Measurements from ENCODE around the gene NET1.

DNA sequence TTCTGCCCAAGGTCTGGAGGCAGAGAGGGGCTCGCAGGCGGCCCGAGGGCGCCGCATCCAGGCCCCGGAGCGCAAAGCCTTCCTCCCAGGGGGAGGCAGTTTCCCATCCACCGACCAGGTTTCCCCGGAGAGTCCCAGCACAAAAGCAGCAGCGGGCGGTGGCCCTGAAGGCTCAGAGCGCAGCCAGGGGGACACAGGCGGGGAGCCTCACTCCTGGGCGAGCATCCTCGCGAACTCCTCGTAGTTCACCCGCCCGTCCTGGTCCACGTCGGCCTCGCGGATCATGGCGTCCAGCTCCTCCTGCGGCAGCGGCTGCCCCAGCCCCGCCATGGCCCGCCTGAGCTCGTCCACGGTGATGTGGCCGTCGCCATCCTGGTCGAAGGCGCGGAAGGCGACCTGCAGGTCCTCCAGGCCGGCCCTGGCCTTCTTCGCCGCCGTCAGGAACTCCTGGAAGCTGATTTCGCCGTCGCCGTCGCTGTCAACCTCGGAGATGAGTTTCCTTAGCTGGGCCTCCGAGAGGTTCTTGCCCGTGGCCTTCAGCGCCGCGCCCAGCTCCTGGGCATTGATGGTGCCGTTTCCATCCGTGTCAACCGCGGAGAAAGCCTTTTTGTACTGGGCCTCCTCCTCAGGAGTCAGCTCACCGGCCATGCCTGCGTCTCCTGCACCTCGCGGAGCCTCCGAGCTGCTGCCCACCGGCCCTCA, 86.6 kb downstream of the NET1 start:
- TF ChIP-seq, protein P1, sequence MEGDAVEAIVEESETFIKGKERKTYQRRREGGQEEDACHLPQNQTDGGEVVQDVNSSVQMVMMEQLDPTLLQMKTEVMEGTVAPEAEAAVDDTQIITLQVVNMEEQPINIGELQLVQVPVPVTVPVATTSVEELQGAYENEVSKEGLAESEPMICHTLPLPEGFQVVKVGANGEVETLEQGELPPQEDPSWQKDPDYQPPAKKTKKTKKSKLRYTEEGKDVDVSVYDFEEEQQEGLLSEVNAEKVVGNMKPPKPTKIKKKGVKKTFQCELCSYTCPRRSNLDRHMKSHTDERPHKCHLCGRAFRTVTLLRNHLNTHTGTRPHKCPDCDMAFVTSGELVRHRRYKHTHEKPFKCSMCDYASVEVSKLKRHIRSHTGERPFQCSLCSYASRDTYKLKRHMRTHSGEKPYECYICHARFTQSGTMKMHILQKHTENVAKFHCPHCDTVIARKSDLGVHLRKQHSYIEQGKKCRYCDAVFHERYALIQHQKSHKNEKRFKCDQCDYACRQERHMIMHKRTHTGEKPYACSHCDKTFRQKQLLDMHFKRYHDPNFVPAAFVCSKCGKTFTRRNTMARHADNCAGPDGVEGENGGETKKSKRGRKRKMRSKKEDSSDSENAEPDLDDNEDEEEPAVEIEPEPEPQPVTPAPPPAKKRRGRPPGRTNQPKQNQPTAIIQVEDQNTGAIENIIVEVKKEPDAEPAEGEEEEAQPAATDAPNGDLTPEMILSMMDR (IDR thresholded peaks at IDR 0.05 in 8 of 11, conservative IDR thresholded peaks at IDR 0.05 in 3 of 11) = no peak
- no peak for TF ChIP-seq POLR2AphosphoS5 (IDR thresholded peaks at IDR 0.05)
- no peak for TF ChIP-seq POLR2A (IDR thresholded peaks at IDR 0.05)
